Measurements from ENCODE around the gene PABPC1L. TPM values are rescaled to one million over a fixed set of nuclear protein-coding genes. Genes with fewer than 3 reads are reported as not detected.

PABPC1L gene
- total and polyA plus RNA-seq, 7 donors = 1.0 to 2.8 (median 1.8) TPM

GRCh38 chr20:44914924-44915323 lies 5.1 kb downstream of the PABPC1L start:
- Histone ChIP-seq H3K27me3 (ENCODE audit: insufficient read depth in 3 of 3, low read length in 2 of 3) (no peaks in the 10 kb centered on the region), H3K9me3 (no peaks in the 10 kb centered on the region), H3K4me3 (no peak overlapping the region), H3K4me1 (peaks cover 3% of the 10 kb centered on the region), H3K27ac (no peak overlapping the region), H3K36me3 (ENCODE audit: insufficient read depth in 1 of 2, low read depth in 1 of 2) (no peaks in the 10 kb centered on the region)
- DNase-seq (no peak), ATAC-seq (no peak)
- WGBS, 3 donors = 79 to 81% (median 81%) methylated on average over 1 of the region's 1 CpG
- intact Hi-C loops (cut with DNase I) = no loop called here
- TF ChIP-seq CTCF (IDR thresholded peaks at IDR 0.05) = no peak

- no peak for ATAC-seq
- H3K9me3 ChIP-seq = no peaks in the 10 kb centered on the region
- no peaks in the 10 kb centered on the region for H3K27me3 ChIP-seq (ENCODE audit: insufficient read depth in 3 of 3, low read length in 2 of 3)
- TF ChIP-seq CTCF (IDR thresholded peaks at IDR 0.05) = no peak
- no peaks in the 10 kb centered on the region for H3K36me3 ChIP-seq (ENCODE audit: insufficient read depth in 1 of 2, low read depth in 1 of 2)
- H3K27ac ChIP-seq = no peak overlapping the region
- no peaks in the 10 kb centered on the region for H3K4me1 ChIP-seq
- H3K4me3 ChIP-seq = no peak overlapping the region
- no peak for DNase-seq
- WGBS, 3 donors = 93 to 96% (median 95%) methylated on average over 12 of the region's 12 CpGs
- intact Hi-C loops (cut with DNase I) = no loop called here
These were observed 6.7 kb downstream of the PABPC1L start for GRCh38 chr20:44916586-44916985.

- ATAC-seq (no peak), DNase-seq (no peak)
- no peaks in the 10 kb centered on the region for H3K27me3 ChIP-seq (ENCODE audit: insufficient read depth in 3 of 3, low read length in 2 of 3)
- no peak overlapping the region for H3K27ac ChIP-seq
- no peaks in the 10 kb centered on the region for H3K4me1 ChIP-seq
- intact Hi-C loops (cut with DNase I) = no loop called here
- WGBS, 3 donors = 93 to 100% (median 94%) methylated on average over 2 of the region's 2 CpGs
- H3K4me3 ChIP-seq = no peak overlapping the region
- TF ChIP-seq CTCF (IDR thresholded peaks at IDR 0.05) = no peak
- no peaks in the 10 kb centered on the region for H3K9me3 ChIP-seq
- H3K36me3 ChIP-seq (ENCODE audit: insufficient read depth in 1 of 2, low read depth in 1 of 2) = no peaks in the 10 kb centered on the region
These were observed 7.5 kb downstream of the PABPC1L start for GRCh38 chr20:44917399-44917798.

GRCh38 chr20:44918342-44918741 lies 8.5 kb downstream of the PABPC1L start:
- H3K4me1 ChIP-seq = no peaks in the 10 kb centered on the region
- intact Hi-C loops (cut with DNase I) = no loop called here
- no peak for ATAC-seq
- no peaks in the 10 kb centered on the region for H3K36me3 ChIP-seq (ENCODE audit: insufficient read depth in 1 of 2, low read depth in 1 of 2)
- no peaks in the 10 kb centered on the region for H3K27me3 ChIP-seq (ENCODE audit: insufficient read depth in 3 of 3, low read length in 2 of 3)
- no peak for TF ChIP-seq CTCF (IDR thresholded peaks at IDR 0.05)
- no peaks in the 10 kb centered on the region for H3K9me3 ChIP-seq
- DNase-seq = no peak
- no peak overlapping the region for H3K27ac ChIP-seq
- 94 to 99% (median 97%) methylated on average over 3 of the region's 3 CpGs for WGBS, 3 donors
- no peak overlapping the region for H3K4me3 ChIP-seq

- Histone ChIP-seq H3K27me3 (ENCODE audit: insufficient read depth in 3 of 3, low read length in 2 of 3) (no peaks in the 10 kb centered on the region), H3K4me1 (no peaks in the 10 kb centered on the region), H3K9me3 (no peaks in the 10 kb centered on the region), H3K27ac (no peak overlapping the region), H3K4me3 (no peak overlapping the region), H3K36me3 (ENCODE audit: insufficient read depth in 1 of 2, low read depth in 1 of 2) (no peaks in the 10 kb centered on the region)
- TF ChIP-seq CTCF (IDR thresholded peaks at IDR 0.05) = no peak
- intact Hi-C loops (cut with DNase I) = no loop called here
- DNase-seq = no peak
- WGBS, 3 donors = 93 to 95% (median 94%) methylated on average over 10 of the region's 10 CpGs
- ATAC-seq = no peak
These were observed 8.9 kb downstream of the PABPC1L start for GRCh38 chr20:44918761-44919160.
